NCI-H2107 (cell line): ENCODE data around the gene STRA6.
A peak's percentile ranks its signal among the peaks of the same experiment; 100 is the strongest.

Experiments
- DNase-seq: peaks from one replicate; lab custom pipeline; 2025; lab: John Stamatoyannopoulos, UW

STRA6 gene

DNA sequence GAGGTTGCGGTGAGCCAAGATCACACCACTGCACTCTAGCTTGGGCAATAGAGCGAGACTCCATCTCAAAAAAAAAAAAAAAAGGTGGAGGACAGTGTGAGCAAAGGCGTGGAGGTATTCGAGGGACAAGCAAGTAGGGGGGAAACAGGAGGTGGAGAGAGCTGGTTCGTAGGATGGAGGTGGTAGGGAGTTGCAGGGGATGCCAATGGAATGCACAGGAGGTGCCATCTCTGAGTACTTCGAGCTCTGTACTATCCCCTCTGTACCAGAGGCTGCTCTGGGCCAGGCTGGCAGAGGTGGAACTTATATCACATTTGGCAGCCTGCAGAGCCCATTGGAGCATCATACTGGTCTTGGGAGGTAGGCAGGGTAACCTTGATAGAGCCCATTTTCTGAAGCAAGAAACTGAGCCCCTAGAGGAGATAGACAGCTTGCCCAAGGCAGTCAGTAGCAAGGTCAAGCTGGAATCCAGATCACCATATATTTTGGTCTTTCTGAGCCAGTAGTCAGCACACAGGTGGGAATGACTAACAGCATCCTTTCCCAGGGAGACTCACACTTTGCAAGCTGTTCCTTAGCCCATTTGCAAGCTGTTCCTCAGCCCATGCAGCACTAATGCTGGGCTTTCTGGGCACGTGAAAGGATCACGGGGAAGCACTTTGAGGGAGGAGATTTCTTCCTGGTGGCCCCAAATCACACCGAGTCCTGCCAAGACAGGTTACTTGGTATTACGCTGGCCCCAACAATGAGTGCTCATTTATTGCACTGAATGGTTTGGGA is 24.4 kb upstream of the STRA6 start:
- no peak for DNase-seq

DNA sequence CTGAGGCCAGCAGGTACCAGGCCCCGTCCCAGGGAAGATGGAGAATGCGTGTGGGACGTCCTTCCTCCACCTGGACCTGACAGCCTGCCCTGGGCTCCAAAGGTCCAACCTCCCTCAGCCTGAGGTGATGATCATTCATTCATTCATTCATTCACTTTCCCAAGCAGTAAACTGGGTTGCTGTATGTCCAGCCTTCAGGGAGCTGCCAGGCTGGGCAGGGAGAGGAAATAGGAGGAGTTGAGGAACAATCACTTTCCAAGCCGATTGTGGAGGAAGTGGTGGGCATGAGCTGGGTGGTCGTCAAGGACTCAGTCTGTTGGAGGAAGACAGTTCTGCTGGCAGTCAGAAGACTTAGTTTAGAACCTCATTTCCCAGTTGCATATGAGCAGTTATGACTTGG is 23.3 kb upstream of the STRA6 start:
- DNase-seq: no peak

DNA sequence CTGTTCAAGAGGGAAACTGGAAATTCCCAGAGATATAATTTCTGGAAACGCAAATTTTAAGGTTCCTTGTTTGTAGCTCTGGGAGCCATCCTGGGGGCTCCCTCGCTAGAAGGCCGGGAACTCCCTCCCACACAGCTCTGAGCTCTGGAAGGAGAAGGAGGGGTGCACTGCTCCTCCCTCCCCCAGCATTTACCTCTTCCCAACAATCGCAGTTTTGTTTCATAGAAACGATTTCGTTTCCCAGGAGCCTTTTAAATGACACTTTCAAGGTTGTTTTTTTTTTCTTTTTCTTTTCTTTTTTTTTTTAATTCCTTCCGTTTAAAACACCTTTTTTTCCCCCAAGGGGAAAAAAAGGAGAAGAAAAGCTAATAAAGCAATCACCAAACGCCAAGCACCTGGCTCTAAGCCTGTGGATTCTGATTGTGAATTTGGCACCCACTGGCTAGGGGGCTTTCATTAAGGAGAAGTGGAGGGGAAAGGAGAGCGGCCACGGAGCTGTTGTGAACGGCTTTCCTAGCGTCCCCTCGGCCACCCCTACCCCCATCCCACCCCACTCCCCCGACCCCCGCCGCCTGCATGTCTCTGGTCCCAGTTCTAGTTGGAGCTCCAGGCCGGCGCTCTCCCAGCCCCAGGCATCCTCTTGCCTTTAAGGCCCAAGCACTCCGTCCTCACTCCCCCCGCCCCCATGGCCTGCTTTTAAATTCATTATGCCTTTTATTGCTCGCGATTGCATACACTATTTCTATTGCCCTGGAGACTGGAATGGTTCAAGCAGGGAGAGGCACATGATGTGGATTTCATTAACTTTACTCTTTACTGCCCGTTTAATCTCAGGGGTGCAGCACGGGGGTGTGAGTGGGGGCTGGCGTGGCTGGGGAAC is 19.9 kb upstream of the STRA6 start:
- peak; percentile 36 for DNase-seq

DNA sequence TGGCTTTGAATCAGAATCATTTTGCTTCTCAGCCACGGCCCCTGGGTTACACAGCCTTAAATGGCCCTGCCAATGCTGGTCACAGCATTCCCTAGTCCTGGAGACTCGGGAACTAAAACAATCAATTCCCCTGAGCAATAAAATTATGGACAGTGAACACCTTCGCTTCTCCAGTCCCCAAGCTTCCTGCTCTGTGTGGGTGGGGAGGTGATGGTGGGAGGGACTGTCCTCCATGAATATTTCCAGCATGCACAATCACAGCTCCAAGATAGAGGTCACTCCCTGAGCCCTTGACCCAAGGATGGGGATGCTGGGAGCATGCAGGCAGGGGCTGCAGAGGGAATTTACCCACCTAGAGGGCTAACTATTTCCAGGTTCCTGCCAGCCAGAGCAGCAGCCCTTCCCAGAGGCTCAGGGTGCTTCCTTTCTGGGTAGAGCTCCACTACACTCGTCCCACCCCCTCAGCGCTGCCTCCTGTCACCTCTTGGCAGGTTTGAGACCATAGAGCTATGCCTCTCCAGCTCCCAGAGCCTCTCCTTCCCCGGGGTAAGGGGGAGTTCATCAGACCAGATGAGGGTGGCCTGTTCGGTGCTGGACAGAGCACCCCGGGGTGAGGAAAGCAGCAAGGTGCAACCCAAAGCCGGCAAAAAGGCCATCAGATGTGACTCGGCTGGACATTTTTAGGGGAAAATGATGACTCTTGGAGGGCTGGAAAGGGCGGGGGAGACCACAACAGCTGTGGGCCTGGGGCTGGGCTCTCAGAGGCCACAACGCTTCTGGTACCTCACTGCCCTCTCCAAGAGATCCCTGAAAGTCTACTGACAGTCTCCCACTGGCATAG is 19.0 kb upstream of the STRA6 start:
- no peak for DNase-seq

DNA sequence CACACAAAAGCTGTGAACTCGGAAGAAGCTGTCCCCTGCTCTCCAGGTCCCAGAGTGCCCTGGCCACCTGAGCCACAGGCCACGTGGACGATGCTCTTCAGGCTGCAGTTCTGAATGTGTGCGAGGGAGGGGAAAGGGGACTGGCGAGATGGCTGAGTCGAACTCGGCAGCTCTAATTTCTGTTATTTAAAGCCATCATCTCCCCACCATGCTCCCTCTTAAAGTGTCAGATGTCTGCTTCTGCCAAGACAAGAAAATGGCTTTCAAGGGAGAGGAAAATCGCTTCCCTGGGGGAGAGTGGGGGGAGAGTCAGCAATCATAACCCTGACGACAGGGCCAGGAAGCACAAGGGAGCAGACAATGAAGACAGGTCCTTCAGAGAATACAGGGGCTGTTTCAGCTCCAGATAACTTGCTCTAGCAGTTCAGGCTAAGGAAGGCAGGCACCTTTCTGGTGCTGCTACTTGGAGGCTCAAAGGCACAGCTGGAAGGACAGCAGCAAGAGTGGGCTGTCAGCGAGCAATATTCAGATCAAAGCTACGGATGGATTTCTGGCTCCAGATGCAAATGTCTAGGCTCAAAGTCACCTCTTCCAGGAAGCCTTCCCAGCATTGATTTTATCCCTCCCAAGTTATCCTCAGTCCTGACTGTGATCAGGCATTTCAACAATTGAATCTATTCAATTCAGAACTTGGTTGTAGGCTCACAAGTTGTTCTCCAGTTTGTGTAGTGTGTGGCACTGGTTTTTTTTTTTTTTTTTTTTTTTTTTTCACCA is 18.1 kb upstream of the STRA6 start:
- DNase-seq: peak; percentile 23

- DNase-seq: no peak
Measured at GRCh38 chr15:74217907-74218885, 15.6 kb upstream of the STRA6 start.

- no peak for DNase-seq
Measured at GRCh38 chr15:74216949-74217348, 14.4 kb upstream of the STRA6 start.

- DNase-seq: no peak
Measured at GRCh38 chr15:74215958-74216357, 13.4 kb upstream of the STRA6 start.

GRCh38 chr15:74214324-74215021 is 11.9 kb upstream of the STRA6 start:
- no peak for DNase-seq

DNA sequence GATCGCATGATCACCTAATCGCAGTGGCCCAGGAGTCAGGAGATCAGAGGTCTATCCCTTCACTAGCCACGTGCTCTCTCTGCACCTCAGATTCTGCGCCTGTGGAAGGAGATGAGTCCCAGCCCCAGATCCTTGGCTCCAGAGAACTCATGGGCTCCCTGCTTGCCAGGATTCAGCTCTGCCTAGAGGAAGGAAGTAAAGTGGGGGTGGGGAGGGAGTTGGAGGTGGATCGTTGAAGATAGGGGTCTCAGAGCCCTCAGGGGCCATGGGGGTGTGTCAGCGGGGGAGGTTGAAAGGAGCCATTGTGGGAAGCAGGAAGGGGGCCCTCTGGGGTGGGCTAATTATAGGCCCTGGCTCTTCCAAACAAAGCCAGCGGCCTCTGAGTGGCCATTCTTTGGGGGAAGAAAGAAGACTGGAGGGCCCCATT is 11.3 kb upstream of the STRA6 start:
- DNase-seq: no peak

GRCh38 chr15:74212494-74212893 is 9.9 kb upstream of the STRA6 start:
- DNase-seq: no peak

DNA sequence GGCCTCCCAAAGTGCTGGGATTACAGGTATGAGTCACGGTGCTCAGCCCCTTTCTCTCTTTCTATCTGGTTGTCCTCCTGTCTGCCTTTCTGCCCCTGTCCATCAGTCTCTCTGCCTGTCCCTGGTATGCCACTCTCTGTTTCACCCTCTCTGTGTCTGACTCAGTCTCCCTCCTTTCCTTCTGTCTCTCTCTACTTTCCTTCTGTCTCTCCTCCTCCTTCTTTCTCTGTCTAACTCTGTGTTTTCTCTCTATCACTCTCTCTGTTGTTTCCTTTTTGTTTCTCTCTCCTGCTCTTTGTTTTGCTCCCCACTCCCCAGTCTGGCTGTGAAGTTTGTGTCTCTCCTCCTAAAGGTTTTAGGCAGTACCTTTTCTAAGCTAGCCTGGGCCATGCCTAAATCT is 9.1 kb upstream of the STRA6 start:
- DNase-seq: no peak

GRCh38 chr15:74210729-74211128 is 8.1 kb upstream of the STRA6 start:
- no peak for DNase-seq

DNA sequence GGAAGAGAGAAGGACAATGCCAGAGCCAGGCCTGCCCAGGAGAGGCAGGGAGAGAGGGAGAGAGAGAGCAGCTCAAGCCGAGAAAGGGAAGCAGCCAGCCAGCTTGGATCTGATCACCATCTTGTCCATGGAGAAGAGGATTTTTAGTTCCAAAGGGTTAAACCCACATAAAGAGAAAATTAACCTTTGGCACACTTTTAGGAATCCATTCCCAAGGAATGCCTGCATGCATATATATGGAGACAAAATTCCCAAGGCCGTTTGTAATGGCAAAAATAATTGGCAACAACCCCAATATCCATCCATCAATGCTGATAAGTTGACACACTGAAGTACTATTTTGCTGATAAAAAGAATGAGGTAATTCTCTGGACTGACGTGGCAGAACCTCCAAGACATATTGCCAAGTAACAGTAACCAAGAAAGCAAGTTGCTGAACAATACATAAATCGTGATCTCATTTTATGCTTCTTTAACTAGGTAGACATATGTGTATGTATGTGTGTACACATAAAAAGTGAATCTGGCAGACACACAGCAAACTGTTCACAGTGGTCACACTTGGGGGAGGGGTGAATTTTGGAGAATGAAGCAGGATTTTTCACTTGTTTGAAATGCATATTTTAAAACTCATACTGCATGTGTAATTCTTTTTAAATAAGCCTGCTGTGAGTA is 7.5 kb upstream of the STRA6 start:
- no peak for DNase-seq

DNA sequence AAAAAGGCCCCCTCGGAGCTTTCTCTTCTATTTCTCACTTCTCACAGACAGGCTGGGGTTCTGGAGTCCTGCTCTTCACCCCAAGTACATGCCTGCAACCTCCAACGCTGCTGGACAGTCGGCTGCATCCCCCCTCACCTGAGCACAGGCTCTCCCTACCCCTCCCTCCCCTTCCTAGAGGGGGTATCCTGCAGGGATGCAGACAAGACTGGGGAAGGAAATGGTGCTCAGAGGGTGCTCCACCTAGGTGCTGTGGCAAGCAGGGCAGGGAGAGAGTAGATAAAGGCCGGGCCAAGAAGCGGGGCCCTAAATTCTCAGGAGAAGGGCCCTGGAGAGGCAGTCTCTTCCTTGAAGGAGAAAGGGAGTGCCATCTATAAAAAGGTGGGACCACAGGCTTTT is 7.0 kb upstream of the STRA6 start:
- DNase-seq: no peak

DNA sequence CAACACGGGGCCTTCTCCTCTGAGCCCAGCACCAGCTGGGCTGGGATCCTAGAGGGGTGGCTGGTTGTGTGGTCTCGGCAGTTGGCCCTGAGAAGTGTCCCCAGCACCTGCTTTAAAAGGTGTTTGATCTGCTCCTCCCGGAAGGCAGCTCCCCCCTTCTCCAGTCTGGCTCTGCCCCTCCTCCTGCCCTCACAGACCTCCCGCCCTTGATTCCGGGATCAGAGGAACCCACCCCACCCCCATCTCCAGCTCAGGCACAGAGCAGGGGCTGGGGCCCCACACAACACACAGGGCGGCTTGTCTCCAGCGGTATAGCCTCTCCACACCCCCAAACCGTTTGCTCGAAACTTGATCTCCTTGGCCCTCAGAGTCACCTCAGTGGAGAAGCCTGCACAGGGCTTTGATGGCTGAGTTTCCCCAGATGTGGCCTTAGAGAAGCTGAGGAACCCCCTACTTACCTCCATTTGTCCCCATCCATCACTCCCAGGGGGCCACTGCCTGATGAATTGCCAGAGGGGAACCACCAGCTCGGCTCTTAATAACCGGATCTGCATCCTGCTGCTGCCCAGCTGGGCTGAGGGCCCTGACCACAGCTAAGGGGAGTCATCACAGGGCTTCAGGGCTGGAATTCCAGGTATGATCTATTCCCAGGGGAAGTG is 6.4 kb upstream of the STRA6 start:
- peak; percentile 21 for DNase-seq

GRCh38 chr15:74208496-74208895 is 5.9 kb upstream of the STRA6 start:
- no peak for DNase-seq

- DNase-seq: no peak
Measured at GRCh38 chr15:74207652-74208440, 5.3 kb upstream of the STRA6 start.
